Head of caudate nucleus (tissue), 42 donors: ENCODE results near the gene BCAS1.

Source experiments
- DNase-seq, 42 donors: peaks; one replicate each; pipeline versions ENCODE4 v3.0.0 to v3.0.0-alpha.2; 2020 to 2021; ENCODE audit warnings: mixed read lengths in 7 of 42
- intact Hi-C: fragments of 100-400 bp; cut with DNase I; formaldehyde crosslinking; loops from one replicate; pipeline ENCODE4 v1.15.0; 2022

BCAS1 gene

GRCh38 chr20:54061101-54061881 is 9.1 kb downstream of the BCAS1 start:
- intact Hi-C loops, result loop anchor here (5.0 kb wide), 1 partner anchor 119 kb away; no protein-coding TSS in a partner anchor
- no peak for DNase-seq

GRCh38 chr20:54059691-54060364 is 10.6 kb downstream of the BCAS1 start:
- no peak for DNase-seq
- intact Hi-C loops, result loop anchor here (5.0 kb wide), 1 partner anchor 118 kb away; no protein-coding TSS in a partner anchor

GRCh38 chr20:54058420-54059139 is 11.8 kb downstream of the BCAS1 start:
- intact Hi-C loops, result no loop called here
- DNase-seq, result no peak

DNA sequence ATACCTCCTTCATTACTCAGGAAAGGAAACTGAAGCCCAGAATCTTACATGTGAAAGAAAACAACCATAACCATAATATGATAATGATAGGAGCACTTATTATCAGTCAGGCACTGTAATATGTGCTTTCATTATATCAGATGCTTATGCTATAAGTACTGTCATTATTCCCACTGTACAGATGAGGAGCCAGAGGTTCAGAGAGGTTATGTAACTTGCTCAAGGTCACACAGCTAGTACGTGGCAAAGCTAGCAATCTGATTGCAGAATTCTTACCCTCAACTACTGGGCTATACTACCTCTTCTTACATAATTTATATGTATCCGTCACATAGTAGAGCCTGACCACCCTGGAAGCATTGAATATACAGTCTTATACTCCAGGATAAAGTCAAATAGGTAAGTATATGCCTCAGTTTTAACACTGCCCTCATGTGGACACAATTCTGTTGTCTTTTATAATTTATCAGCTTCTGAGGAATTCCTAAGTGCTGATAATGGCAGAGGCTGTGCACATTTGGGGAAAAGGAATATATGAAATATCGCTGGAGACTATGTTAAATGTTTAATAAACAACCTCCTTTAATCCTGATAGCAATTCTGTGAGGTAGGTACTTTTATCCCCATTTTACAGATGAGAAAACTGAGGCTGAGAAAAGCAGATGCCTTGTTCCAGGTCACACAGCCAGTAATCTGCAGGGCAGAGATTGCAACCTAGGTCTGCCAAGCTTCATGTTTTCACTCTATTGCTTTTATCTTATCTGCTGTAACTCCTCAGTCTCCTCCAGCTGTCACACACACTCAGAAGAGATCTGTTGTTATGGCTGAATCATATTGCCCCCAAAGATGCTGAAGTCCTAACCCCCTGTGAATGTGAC is 13.4 kb downstream of the BCAS1 start:
- DNase-seq, result no peak
- intact Hi-C loops, result no loop called here

DNA sequence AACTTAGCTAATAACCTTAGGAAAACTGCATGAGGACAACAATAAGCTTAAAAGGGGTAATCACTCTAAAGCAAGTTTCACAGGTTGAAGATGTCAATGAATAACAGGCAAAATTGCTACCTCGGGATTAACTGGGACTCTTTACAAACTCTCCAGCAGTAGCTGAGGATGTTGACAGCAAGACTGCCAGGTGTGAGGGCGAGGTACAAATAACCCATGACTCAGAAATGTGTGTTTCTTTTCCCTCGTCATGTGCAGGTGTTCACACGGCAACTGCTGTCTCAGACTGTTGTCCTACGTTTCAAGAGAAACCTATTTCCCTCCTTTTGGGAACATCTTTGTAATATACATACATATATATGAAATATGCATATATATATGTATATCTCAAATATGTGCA is 15.9 kb downstream of the BCAS1 start:
- DNase-seq, result no peak
- intact Hi-C loops, result no loop called here

- intact Hi-C loops, result no loop called here
- no peak for DNase-seq
Observed at GRCh38 chr20:54051068-54051467, 19.3 kb downstream of the BCAS1 start.

GRCh38 chr20:54048891-54049545 is 21.4 kb downstream of the BCAS1 start:
- DNase-seq, result no peak
- intact Hi-C loops, result no loop called here

DNA sequence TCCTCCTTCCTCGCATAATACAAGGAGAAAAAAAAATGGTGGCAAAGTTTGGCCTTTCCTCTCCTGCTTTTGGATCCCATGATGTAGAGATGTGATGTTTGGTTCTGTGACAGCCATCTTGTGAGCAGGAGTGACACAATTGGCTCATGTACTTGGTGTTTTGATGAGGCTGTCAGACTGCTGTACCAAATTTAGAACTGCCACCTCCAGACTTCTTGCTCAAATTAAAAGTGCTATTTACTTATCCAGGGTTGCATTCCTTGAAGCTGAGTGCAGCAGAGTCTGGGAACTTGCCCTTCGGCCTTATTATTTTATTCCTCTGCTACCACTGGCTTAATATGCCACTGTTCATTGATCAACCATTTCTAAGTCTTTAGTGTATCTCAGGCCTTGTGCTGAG is 21.9 kb downstream of the BCAS1 start:
- intact Hi-C loops, result no loop called here
- DNase-seq, result peak in 7 of 42 donors; percentile 16 to 67 (median 41)

DNA sequence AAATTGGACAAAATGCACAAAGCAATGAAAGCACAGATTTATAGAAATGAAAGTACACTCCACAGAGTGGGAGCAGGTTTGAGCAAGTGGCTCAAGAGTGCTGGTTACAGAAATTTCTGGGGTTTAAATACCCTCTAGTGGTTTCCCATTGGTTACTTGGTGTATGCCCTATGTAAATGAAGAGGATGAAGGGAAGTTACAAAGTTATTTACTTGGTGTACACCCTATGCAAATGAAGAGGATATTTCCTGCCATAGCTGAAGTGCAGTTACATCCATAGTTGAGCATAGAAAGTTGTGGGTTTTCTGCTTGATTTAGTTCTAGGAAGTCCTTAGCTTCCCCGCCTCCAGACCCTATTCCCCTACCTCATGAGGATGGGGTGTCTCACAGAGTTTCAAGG is 22.7 kb downstream of the BCAS1 start:
- intact Hi-C loops, result no loop called here
- DNase-seq, result no peak

DNA sequence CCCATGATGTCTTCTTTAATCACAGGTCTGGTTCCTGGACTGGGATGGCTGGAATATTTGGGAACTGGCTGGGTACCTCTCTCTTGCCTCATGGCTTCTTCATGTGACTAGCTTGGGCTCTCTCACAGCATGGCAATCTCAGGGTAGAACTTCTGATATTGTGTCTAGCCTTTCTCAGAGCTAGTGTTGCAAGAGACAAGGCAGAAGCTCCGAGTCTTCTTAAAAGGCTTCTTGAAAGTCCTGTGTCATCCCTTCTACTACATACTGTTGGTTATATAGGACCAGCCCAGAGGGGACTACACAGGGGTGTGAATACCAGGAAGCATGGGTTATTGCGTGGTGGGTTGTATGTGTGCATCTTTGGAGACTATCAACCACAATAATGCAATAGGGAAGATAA is 23.3 kb downstream of the BCAS1 start:
- no peak for DNase-seq
- intact Hi-C loops, result no loop called here

GRCh38 chr20:54044156-54044555 is 26.2 kb downstream of the BCAS1 start:
- no peak for DNase-seq
- intact Hi-C loops, result no loop called here

DNA sequence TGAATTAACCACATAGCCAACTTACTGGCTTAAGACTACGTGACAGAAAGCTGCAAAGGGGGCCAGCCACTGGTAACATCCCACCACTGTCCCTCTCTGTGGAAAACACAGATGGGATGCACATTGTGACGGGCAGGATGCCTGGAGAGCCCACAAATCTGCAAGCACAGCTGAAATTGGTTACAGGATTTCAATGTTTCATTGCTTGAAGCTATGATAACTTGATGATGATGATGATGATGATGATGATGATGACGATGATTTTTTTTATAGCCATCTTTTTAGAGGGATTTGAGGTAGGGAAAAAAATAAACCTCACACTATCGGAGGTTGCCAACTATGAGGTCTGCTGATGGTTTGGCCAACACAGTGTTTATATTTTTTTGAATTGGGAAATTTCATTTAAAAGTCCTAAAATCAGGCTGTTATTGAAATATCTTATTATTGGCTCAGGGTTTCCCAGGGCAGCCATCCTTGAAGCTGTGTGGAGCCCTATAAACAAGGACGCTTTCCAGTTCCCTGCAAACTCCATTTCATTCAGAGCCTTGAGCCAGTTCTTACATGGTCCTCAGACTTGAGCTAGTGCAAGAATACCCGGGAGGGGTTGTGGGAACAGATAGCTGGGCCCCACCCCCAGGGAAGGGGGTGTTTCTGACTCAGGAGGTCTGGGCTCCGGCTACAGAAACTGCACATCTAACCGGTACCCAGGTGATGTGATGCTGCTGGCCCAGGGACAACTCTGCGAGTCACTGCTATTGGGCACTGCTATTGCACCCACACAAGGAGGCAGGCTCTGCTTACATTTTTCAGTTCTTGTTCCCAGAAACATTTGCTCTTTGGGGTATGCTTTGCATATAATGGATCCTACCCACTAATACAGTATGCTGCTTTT is 27.1 kb downstream of the BCAS1 start:
- intact Hi-C loops, result no loop called here

DNA sequence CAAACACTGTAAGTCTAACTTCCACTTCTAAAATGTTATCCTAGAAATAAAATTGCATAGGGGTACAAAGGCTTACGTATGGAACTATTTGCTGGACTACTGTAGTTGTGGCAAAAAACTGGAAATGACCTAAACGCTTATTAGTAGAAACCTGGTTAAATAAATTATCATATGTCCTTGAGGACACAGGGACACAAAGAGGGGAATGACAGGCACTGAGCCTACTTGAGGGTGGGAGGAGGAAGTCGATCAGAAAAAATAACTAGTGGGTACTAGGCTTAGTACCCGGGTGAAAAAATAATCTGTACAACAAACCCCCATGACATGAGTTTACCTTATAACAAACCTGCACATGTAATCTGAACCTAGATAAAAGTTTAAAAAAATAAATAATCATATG is 28.4 kb downstream of the BCAS1 start:
- no peak for DNase-seq
- intact Hi-C loops, result no loop called here

More for the DNA sequence above, 27.1 kb downstream of the BCAS1 start:
- no peak for DNase-seq

DNA sequence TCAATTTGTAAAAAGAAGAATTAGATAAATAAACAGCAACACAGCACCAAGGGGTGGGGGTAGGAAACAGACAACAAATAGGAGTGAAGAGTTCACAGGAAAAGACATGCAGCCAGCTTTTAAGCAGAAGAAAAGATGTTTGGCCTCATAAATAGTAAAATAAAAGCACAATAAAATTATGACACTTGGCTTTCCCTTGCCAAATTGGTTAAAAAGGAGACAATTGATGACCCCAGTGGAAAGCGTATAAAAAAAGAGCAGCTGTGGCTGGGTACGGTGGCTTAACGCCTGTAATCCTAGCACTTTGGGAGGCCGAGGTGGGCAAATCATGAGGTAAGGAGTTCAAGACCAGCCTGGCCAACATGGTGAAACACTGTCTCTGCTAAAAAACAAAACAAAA is 29.1 kb downstream of the BCAS1 start:
- DNase-seq, result no peak
- intact Hi-C loops, result no loop called here

DNA sequence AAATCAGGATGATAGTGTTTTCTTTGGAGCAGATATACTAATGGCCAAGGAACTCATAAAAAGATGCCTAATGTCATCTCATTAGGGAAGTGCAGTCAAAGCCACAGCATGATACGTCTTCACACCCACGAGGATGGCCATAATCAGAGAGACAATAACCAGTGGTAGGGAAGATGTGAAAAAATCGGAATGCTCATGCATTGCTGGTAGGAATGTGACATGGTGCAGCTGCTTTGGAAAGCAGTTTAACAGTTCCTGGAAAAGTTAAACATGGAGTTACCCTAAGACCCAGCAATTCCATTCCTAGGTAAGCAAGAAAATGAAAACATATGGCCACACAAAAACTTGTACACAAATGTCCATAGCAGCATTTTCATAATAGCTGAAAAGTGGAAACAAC is 29.9 kb downstream of the BCAS1 start:
- DNase-seq, result no peak
- intact Hi-C loops, result no loop called here

GRCh38 chr20:54038961-54039360 is 31.4 kb downstream of the BCAS1 start:
- no peak for DNase-seq
- intact Hi-C loops, result no loop called here

- intact Hi-C loops, result no loop called here
- DNase-seq, result no peak
Observed at GRCh38 chr20:54037525-54037924, 32.9 kb downstream of the BCAS1 start.

DNA sequence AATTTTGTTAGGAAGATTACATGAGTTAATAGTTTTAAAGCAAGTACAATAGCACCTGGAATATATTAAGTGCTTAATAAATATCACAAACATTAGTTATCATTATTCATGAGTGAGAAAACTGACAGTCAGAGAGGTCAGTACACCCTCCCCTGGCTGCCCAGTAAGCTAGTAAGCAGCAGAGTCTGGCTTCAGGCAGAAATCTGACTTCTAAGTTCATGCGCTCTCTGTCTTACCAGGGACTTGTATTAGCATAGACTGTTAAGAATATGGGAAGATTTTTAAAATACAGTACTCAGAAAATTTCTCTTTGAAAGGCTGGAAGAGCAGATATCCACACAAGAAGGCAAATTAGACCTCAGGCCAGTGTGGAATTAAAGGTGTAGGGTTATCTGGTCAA is 40.8 kb downstream of the BCAS1 start:
- intact Hi-C loops, result loop anchor here (5.0 kb wide), 1 partner anchor 87 kb away; no protein-coding TSS in a partner anchor
- DNase-seq, result no peak
